ENCODE results near the gene GSTO2.

The GSTO2 gene

DNA sequence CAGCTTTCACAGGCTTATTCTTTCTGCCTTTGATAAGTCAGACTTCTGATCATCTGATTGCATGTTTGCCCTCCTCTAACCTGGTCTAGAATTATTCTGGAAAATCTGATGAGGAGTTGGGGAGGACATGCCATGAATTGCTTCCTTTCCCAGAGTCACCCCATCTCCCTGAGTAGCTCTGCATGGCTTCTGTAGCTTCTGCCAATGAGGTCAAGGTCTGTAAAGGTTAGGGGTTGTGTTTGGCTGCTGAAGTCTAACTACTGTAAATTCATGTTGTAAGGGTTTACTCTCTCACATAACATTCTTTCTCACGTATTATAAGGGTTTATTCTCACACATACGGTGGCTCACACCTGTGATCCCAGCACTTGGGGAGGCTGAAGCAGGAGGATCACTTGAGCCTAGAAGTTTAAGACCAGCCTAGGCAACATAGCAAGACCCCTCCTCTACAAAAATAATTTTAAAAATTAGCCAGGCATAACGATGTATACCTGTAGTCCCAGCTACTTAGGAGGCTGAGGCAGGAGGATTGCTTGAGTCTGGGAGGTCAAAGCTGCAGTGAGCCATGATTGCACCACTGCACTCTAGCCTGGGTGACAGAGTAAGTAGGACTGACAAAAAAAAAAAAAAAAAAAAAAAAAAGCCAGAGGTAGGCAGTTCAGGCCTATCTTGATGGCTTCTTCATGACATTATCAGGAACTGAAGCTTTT lies 10.7 kb downstream of the GSTO2 start:
- H3K9me3 ChIP-seq (ENCODE audit: low read depth, low read length) = no peaks in the 10 kb centered on the region
- DNase-seq (ENCODE audit: low read depth, low spot score) = no peak
- H3K9ac ChIP-seq (ENCODE audit: insufficient read length) = no peak overlapping the region
- no peak for TF ChIP-seq FOXP2 (optimal IDR thresholded peaks at IDR 0.05; ENCODE audit: control extremely low read depth, extremely low read length, insufficient read depth)
- TF ChIP-seq POLR2AphosphoS5 (IDR thresholded peaks at IDR 0.05; ENCODE audit: borderline replicate concordance, low read depth, low read length) = no peak
- no peak for TF ChIP-seq EZH2 (IDR thresholded peaks at IDR 0.05)
- H3K4me3 ChIP-seq = no peak overlapping the region
- H3K27ac ChIP-seq = no peak overlapping the region
- H3K36me3 ChIP-seq (ENCODE audit: insufficient read depth, low read length) = no peaks in the 10 kb centered on the region

- Histone ChIP-seq H3K4me3 (no peak overlapping the region), H3K9ac (ENCODE audit: insufficient read length) (no peak overlapping the region), H3K9me3 (ENCODE audit: low read depth, low read length) (no peaks in the 10 kb centered on the region), H3K36me3 (ENCODE audit: insufficient read depth, low read length) (no peaks in the 10 kb centered on the region), H3K27ac (no peak overlapping the region)
- no peak for DNase-seq (ENCODE audit: low read depth, low spot score)
- TF ChIP-seq EZH2 (IDR thresholded peaks at IDR 0.05) = no peak
- no peak for TF ChIP-seq FOXP2 (optimal IDR thresholded peaks at IDR 0.05; ENCODE audit: control extremely low read depth, extremely low read length, insufficient read depth)
- no peak for TF ChIP-seq POLR2AphosphoS5 (IDR thresholded peaks at IDR 0.05; ENCODE audit: borderline replicate concordance, low read depth, low read length)
Observed at GRCh38 chr10:104281694-104282093, 12.7 kb downstream of the GSTO2 start.

- no peak overlapping the region for H3K9ac ChIP-seq (ENCODE audit: insufficient read length)
- DNase-seq (ENCODE audit: low read depth, low spot score) = no peak
- no peaks in the 10 kb centered on the region for H3K36me3 ChIP-seq (ENCODE audit: insufficient read depth, low read length)
- no peak overlapping the region for H3K4me3 ChIP-seq
- no peaks in the 10 kb centered on the region for H3K9me3 ChIP-seq (ENCODE audit: low read depth, low read length)
- TF ChIP-seq EZH2 (IDR thresholded peaks at IDR 0.05) (no peak), FOXP2 (optimal IDR thresholded peaks at IDR 0.05; ENCODE audit: control extremely low read depth, extremely low read length, insufficient read depth) (no peak), POLR2AphosphoS5 (IDR thresholded peaks at IDR 0.05; ENCODE audit: borderline replicate concordance, low read depth, low read length) (no peak)
- no peak overlapping the region for H3K27ac ChIP-seq
Observed at GRCh38 chr10:104284846-104285245, 15.9 kb downstream of the GSTO2 start.

DNA sequence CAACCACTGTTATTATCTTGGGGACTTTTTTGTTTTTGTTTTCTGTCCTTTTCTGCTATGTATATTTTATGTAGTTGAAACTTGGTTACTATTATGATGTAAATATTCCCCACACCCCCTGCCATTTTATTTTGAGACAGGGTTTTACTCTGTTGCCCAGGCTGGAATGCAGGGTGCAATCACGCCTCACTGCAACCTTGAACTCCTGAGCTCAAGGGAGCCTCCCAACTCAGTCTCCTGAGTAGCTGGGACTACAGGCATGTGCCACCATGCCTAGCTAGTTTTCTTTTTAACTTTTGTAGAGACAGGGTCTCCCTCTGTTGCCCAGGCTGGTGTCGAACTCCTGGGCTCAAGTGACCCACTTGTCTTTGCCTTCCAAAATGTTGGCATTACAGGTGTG lies 18.0 kb downstream of the GSTO2 start:
- no peak for DNase-seq (ENCODE audit: low read depth, low spot score)
- H3K36me3 ChIP-seq (ENCODE audit: insufficient read depth, low read length) = no peaks in the 10 kb centered on the region
- no peaks in the 10 kb centered on the region for H3K9me3 ChIP-seq (ENCODE audit: low read depth, low read length)
- TF ChIP-seq POLR2AphosphoS5 (IDR thresholded peaks at IDR 0.05; ENCODE audit: borderline replicate concordance, low read depth, low read length) (no peak), FOXP2 (optimal IDR thresholded peaks at IDR 0.05; ENCODE audit: control extremely low read depth, extremely low read length, insufficient read depth) (no peak), EZH2 (IDR thresholded peaks at IDR 0.05) (no peak)
- no peak overlapping the region for H3K4me3 ChIP-seq
- H3K9ac ChIP-seq (ENCODE audit: insufficient read length) = no peak overlapping the region
- H3K27ac ChIP-seq = no peak overlapping the region

- TF ChIP-seq EZH2 (IDR thresholded peaks at IDR 0.05) (no peak), POLR2AphosphoS5 (IDR thresholded peaks at IDR 0.05; ENCODE audit: borderline replicate concordance, low read depth, low read length) (no peak), FOXP2 (optimal IDR thresholded peaks at IDR 0.05; ENCODE audit: control extremely low read depth, extremely low read length, insufficient read depth) (no peak)
- Histone ChIP-seq H3K36me3 (ENCODE audit: insufficient read depth, low read length) (no peaks in the 10 kb centered on the region), H3K27ac (no peak overlapping the region), H3K9ac (ENCODE audit: insufficient read length) (no peak overlapping the region), H3K4me3 (no peak overlapping the region), H3K9me3 (ENCODE audit: low read depth, low read length) (no peaks in the 10 kb centered on the region)
- no peak for DNase-seq (ENCODE audit: low read depth, low spot score)
Observed at GRCh38 chr10:104288355-104288754, 19.4 kb downstream of the GSTO2 start.

- TF ChIP-seq FOXP2 (optimal IDR thresholded peaks at IDR 0.05; ENCODE audit: control extremely low read depth, extremely low read length, insufficient read depth) = no peak
- no peak for TF ChIP-seq POLR2AphosphoS5 (IDR thresholded peaks at IDR 0.05; ENCODE audit: borderline replicate concordance, low read depth, low read length)
- TF ChIP-seq EZH2 (IDR thresholded peaks at IDR 0.05) = no peak
- Histone ChIP-seq H3K36me3 (ENCODE audit: insufficient read depth, low read length) (no peaks in the 10 kb centered on the region), H3K9ac (ENCODE audit: insufficient read length) (no peak overlapping the region), H3K9me3 (ENCODE audit: low read depth, low read length) (no peaks in the 10 kb centered on the region), H3K4me3 (no peak overlapping the region), H3K27ac (no peak overlapping the region)
- no peak for DNase-seq (ENCODE audit: low read depth, low spot score)
Observed at GRCh38 chr10:104291439-104291951, 22.5 kb downstream of the GSTO2 start.

DNA sequence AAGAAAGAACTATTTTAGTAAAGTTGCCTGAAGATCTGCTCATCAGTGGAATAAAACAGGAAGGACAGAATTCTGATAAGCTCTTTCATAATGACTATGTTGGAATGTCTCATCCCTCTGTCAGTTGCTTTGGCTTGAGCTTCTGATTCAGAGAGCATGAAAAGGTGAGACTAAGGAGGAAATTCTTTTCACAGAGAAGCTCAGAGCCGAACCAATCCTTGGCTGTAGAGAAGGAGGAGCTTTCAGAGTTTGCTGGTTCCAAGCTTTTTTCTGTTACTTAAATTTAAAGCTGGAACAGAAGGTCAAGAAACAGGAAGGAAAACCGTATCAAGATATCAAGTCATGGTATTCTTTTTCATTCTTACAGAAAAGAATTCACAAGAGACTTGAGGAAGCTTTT lies 24.0 kb downstream of the GSTO2 start:
- TF ChIP-seq POLR2AphosphoS5 (IDR thresholded peaks at IDR 0.05; ENCODE audit: borderline replicate concordance, low read depth, low read length) (no peak), EZH2 (IDR thresholded peaks at IDR 0.05) (no peak), FOXP2 (optimal IDR thresholded peaks at IDR 0.05; ENCODE audit: control extremely low read depth, extremely low read length, insufficient read depth) (no peak)
- no peaks in the 10 kb centered on the region for H3K36me3 ChIP-seq (ENCODE audit: insufficient read depth, low read length)
- no peak overlapping the region for H3K4me3 ChIP-seq
- no peak overlapping the region for H3K27ac ChIP-seq
- DNase-seq (ENCODE audit: low read depth, low spot score) = no peak
- no peaks in the 10 kb centered on the region for H3K9me3 ChIP-seq (ENCODE audit: low read depth, low read length)
- no peak overlapping the region for H3K9ac ChIP-seq (ENCODE audit: insufficient read length)

DNA sequence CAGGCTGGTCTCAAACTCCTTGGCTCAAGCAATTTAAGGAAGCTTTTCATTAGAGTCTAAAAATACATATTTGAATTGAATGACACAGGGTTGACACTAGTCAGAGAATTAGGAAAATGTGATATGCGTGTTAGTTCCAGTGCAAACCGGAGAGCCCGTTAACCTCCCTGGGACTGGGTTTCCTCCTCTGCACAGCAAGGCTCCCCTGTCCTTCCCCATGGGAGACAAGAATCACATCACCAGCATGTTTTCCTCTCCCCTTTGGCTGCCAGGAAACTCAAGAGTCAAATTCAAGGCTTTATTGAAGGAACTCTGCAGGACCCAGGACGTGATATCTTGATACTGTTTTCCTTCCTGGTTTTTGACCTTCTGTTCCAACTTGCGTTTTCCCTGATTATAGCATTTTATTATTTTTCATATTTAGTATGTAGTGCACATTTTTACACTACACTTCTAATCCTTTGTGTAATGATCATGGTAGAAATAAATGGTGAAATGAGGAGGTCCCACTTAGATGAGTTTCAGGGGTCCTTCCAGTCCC lies 24.9 kb downstream of the GSTO2 start:
- TF ChIP-seq POLR2AphosphoS5 (IDR thresholded peaks at IDR 0.05; ENCODE audit: borderline replicate concordance, low read depth, low read length) (no peak), EZH2 (IDR thresholded peaks at IDR 0.05) (no peak), FOXP2 (optimal IDR thresholded peaks at IDR 0.05; ENCODE audit: control extremely low read depth, extremely low read length, insufficient read depth) (no peak)
- Histone ChIP-seq H3K9me3 (ENCODE audit: low read depth, low read length) (no peaks in the 10 kb centered on the region), H3K36me3 (ENCODE audit: insufficient read depth, low read length) (no peaks in the 10 kb centered on the region), H3K27ac (no peak overlapping the region), H3K4me3 (no peak overlapping the region), H3K9ac (ENCODE audit: insufficient read length) (no peak overlapping the region)
- no peak for DNase-seq (ENCODE audit: low read depth, low spot score)

Measured in SK-N-MC (cell line).